ENCODE results near the gene TBCC. TPM values are rescaled to one million over a fixed set of nuclear protein-coding genes. Genes with fewer than 3 reads are reported as not detected.
A peak's percentile ranks its signal among the peaks of the same experiment; 100 is the strongest.

Gene TBCC
- total and polyA plus RNA-seq, 2 of the 13 experiments (the other 11 are each of a cell fraction or from before 2014, with no cell fraction given), result 14.8 to 36.1 TPM

GRCh38 chr6:42746463-42747391, 824 bp upstream of the TBCC start (continued):
- TF ChIP-seq HMGXB4 (CRISPR knock-in tag; IDR thresholded peaks at IDR 0.05; ENCODE audit: borderline replicate concordance in 1 of 2, low read depth in 1 of 2) (peak; percentile 78 to 86), ZFX (CRISPR knock-in tag; IDR thresholded peaks at IDR 0.05; ENCODE audit: low read depth) (peak; percentile 64; the same call in 1 of the 2 replicates), HES4 (CRISPR knock-in tag; IDR thresholded peaks at IDR 0.05; ENCODE audit: borderline replicate concordance) (peak; percentile 31; the same call in 1 of the 2 replicates), ZNF276 (CRISPR knock-in tag; IDR thresholded peaks at IDR 0.05; ENCODE audit: low read depth) (peak; percentile 80; the same call in 1 of the 2 replicates), IRF1 (CRISPR knock-in tag; IDR thresholded peaks at IDR 0.05; ENCODE audit: low read depth) (0 out of 2 replicates have a peak, but pooled peaks have one; percentile 56), SOX13 (IDR thresholded peaks at IDR 0.05) (no peak; the same call in none of the 2 replicates), SOX13 (CRISPR knock-in tag; conservative IDR thresholded peaks at IDR 0.05 in 1 of 2, IDR thresholded peaks at IDR 0.05 in 1 of 2) (peak in 1 of 2 experiments; percentile 71; a peak in 2 of 4 replicates), TMF1 (CRISPR knock-in tag; IDR thresholded peaks at IDR 0.05; ENCODE audit: low read depth) (peak; percentile 96), ZNF281 (CRISPR knock-in tag; IDR thresholded peaks at IDR 0.05; ENCODE audit: borderline replicate concordance) (peak; percentile 56; the same call in 1 of the 2 replicates), GZF1 (CRISPR knock-in tag; IDR thresholded peaks at IDR 0.05) (no peak), ZFP1 (CRISPR knock-in tag; IDR thresholded peaks at IDR 0.05) (no peak; the same call in 1 of the 2 replicates), SNAPC4 (CRISPR knock-in tag; IDR thresholded peaks at IDR 0.05) (peak; percentile 36; the same call in 1 of the 2 replicates), ZNF781 (CRISPR knock-in tag; IDR thresholded peaks at IDR 0.05; ENCODE audit: borderline replicate concordance, not compliant biosample characterization) (peak; percentile 45)
